ENCODE results near the gene SMURF1. TPM values are rescaled to one million over a fixed set of nuclear protein-coding genes. Genes with fewer than 3 reads are reported as not detected.

The SMURF1 gene
- total and polyA plus RNA-seq, 2 experiments from 2014 or later: 6.8 to 19.1 TPM

- DNase-seq: peak; percentile 17
- no peak overlapping the region for H3K4me2 ChIP-seq (ENCODE audit: unreplicated experiment)
- TF ChIP-seq EZH2 (IDR thresholded peaks at IDR 0.05; ENCODE audit: insufficient read depth, poor library complexity, severe bottlenecking) (no peak), EZH2phosphoT487 (IDR thresholded peaks at IDR 0.05; ENCODE audit: insufficient read depth, low read depth) (no peak)
- H2AFZ ChIP-seq: no peak overlapping the region
- H4K20me1 ChIP-seq (ENCODE audit: insufficient read depth): 0 out of 2 replicates have a peak, but pooled peaks cover 4% of the 10 kb centered on the region
- H3K9ac ChIP-seq: no peak overlapping the region
- peaks cover 28% of the 10 kb centered on the region for H3F3A ChIP-seq (ENCODE audit: insufficient read depth)
- peaks cover 9% of the 10 kb centered on the region; the same call in 1 of the 2 replicates for H3K79me2 ChIP-seq (ENCODE audit: insufficient read depth)
- peaks cover 28% of the 10 kb centered on the region; the same call in 1 of the 2 replicates for H3K36me3 ChIP-seq (ENCODE audit: low read depth)
- in situ Hi-C loops (cut with MboI): no loop called here
- no peaks in the 10 kb centered on the region for H3K9me3 ChIP-seq (ENCODE audit: low read depth)
- H3K27ac ChIP-seq: peak overlapping the region; percentile 43; the same call in 1 of the 2 replicates
- 0 out of 2 replicates have a peak, but pooled peaks cover 3% of the 10 kb centered on the region for H3K4me1 ChIP-seq (ENCODE audit: insufficient read depth)
- no peaks in the 10 kb centered on the region for H3K27me3 ChIP-seq (replicated peaks; ENCODE audit: insufficient read depth)
- H3K9me2 ChIP-seq (ENCODE audit: insufficient read depth): no peaks in the 10 kb centered on the region
- H3K4me3 ChIP-seq: no peak overlapping the region
- WGBS, 2 experiments (ENCODE audit: low coverage in 1 of 2, low lambda C conversion rate in 2 of 2, missing lambda C conversion rate in 2 of 2): 91 to 93% methylated on average over 16 of the region's 16 CpGs
These were observed 106.5 kb downstream of the SMURF1 start for GRCh38 chr7:99037327-99037940.

- no peaks in the 10 kb centered on the region for H3K9me2 ChIP-seq (ENCODE audit: insufficient read depth)
- no peak overlapping the region for H2AFZ ChIP-seq
- TF ChIP-seq EZH2phosphoT487 (IDR thresholded peaks at IDR 0.05; ENCODE audit: insufficient read depth, low read depth) (no peak), EZH2 (IDR thresholded peaks at IDR 0.05; ENCODE audit: insufficient read depth, poor library complexity, severe bottlenecking) (no peak)
- H3K79me2 ChIP-seq (ENCODE audit: insufficient read depth): peaks cover 9% of the 10 kb centered on the region; the same call in 1 of the 2 replicates
- no peaks in the 10 kb centered on the region for H3K9me3 ChIP-seq (ENCODE audit: low read depth)
- H3F3A ChIP-seq (ENCODE audit: insufficient read depth): peaks cover 35% of the 10 kb centered on the region
- 36 to 43% methylated on average over 10 to 11 of the region's 11 CpGs for WGBS, 2 experiments (ENCODE audit: low coverage in 1 of 2, low lambda C conversion rate in 2 of 2, missing lambda C conversion rate in 2 of 2)
- H4K20me1 ChIP-seq (ENCODE audit: insufficient read depth): 0 out of 2 replicates have a peak, but pooled peaks cover 4% of the 10 kb centered on the region
- no peak overlapping the region for H3K9ac ChIP-seq
- H3K27me3 ChIP-seq (replicated peaks; ENCODE audit: insufficient read depth): no peaks in the 10 kb centered on the region
- H3K4me2 ChIP-seq (ENCODE audit: unreplicated experiment): no peak overlapping the region
- H3K36me3 ChIP-seq (ENCODE audit: low read depth): peaks cover 28% of the 10 kb centered on the region; the same call in 1 of the 2 replicates
- H3K4me1 ChIP-seq (ENCODE audit: insufficient read depth): 0 out of 2 replicates have a peak, but pooled peaks cover 3% of the 10 kb centered on the region
- DNase-seq: peak; percentile 80
- in situ Hi-C loops (cut with MboI): no loop called here
- no peak overlapping the region for H3K4me3 ChIP-seq
- peak overlapping the region; percentile 43 for H3K27ac ChIP-seq
These were observed 107.3 kb downstream of the SMURF1 start for GRCh38 chr7:99036546-99037111.

GRCh38 chr7:99035723-99036545, 108.0 kb downstream of the SMURF1 start:
- H3K27ac ChIP-seq: peak overlapping the region; percentile 43; the same call in 1 of the 2 replicates
- 78 to 79% methylated on average over 26 of the region's 26 CpGs for WGBS, 2 experiments (ENCODE audit: low coverage in 1 of 2, low lambda C conversion rate in 2 of 2, missing lambda C conversion rate in 2 of 2)
- H2AFZ ChIP-seq: no peak overlapping the region
- 0 out of 2 replicates have a peak, but pooled peaks cover 3% of the 10 kb centered on the region for H3K4me1 ChIP-seq (ENCODE audit: insufficient read depth)
- H3K9me3 ChIP-seq (ENCODE audit: low read depth): no peaks in the 10 kb centered on the region
- H3K4me3 ChIP-seq: no peak overlapping the region
- DNase-seq: no peak
- peaks cover 9% of the 10 kb centered on the region; the same call in 1 of the 2 replicates for H3K79me2 ChIP-seq (ENCODE audit: insufficient read depth)
- TF ChIP-seq EZH2 (IDR thresholded peaks at IDR 0.05; ENCODE audit: insufficient read depth, poor library complexity, severe bottlenecking): no peak
- H3K36me3 ChIP-seq (ENCODE audit: low read depth): peaks cover 23% of the 10 kb centered on the region; the same call in 1 of the 2 replicates
- in situ Hi-C loops (cut with MboI): no loop called here
- H3F3A ChIP-seq (ENCODE audit: insufficient read depth): peaks cover 42% of the 10 kb centered on the region
- H3K27me3 ChIP-seq (replicated peaks; ENCODE audit: insufficient read depth): no peaks in the 10 kb centered on the region
- H3K9ac ChIP-seq: no peak overlapping the region
- 0 out of 2 replicates have a peak, but pooled peaks cover 4% of the 10 kb centered on the region for H4K20me1 ChIP-seq (ENCODE audit: insufficient read depth)
- H3K9me2 ChIP-seq (ENCODE audit: insufficient read depth): no peaks in the 10 kb centered on the region
- H3K4me2 ChIP-seq (ENCODE audit: unreplicated experiment): no peak overlapping the region

Data from GM23248 (cell line).